Astrocyte (in vitro differentiated cells and primary cell): ENCODE results near the gene POLR2I.

ENCODE experiments used
- CTCF ChIP-seq: IDR thresholded peaks from 2 replicates; pipeline ENCODE4 v1.5.1; 2011; ENCODE audit warnings: low read depth, mild to moderate bottlenecking, inconsistent platforms, low read length, moderate library complexity; ENCODE audit not compliant: insufficient read depth
- EZH2 ChIP-seq: IDR thresholded peaks from 2 replicates; pipeline ENCODE4 v1.6.1; 2012; ENCODE audit warnings: mild to moderate bottlenecking, low read length, inconsistent platforms; ENCODE audit not compliant: insufficient read depth

GRCh38 chr19:36092566-36092965, 22.1 kb downstream of the POLR2I start:
- TF ChIP-seq CTCF (no peak), EZH2 (no peak)
